NT2/D1 (cell line): Measurements from ENCODE around the gene FBXW8.

Experiments
- SUZ12 ChIP-seq: IDR thresholded peaks from 2 replicates; pipeline ENCODE4 v1.6.1; 2011; ENCODE audit not compliant: insufficient read length, insufficient read depth; ENCODE audit errors: extremely low read depth
- YY1 ChIP-seq: IDR thresholded peaks from 2 replicates; pipeline ENCODE4 v1.6.1; 2011; ENCODE audit not compliant: insufficient read length, insufficient read depth
- ZNF274 ChIP-seq: IDR thresholded peaks from 2 replicates; pipeline ENCODE4 v1.6.1; 2011; ENCODE audit warnings: mild to moderate bottlenecking, low read depth, low read length

DNA sequence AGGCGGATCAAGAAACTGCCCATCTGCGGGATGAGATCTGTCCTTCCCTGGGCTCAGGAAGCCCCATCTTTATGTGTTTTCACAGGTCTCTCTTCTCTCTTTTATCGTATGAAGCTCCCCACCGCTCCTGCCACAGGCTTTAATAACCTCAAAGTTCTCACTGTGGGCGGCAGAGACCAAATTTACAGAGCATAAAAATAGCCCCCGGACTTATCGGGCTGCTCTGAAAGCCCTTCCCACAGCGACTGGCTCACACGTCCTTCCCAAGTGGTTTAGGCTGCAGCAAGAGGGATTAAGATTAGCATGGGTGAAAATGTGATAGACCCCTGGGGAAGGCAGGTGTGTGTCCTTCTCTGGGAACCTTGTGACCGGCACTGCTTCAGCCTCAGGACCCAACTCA lies 140.6 kb downstream of the FBXW8 start:
- TF ChIP-seq SUZ12 = no peak
- TF ChIP-seq ZNF274 = no peak
- TF ChIP-seq YY1 = no peak
